GM19452 (cell line): ENCODE results near the gene SH3PXD2A.
"Not testable (repeated sequence)": the region's sequence is repeated elsewhere in the genome, so short reads cannot be mapped to it uniquely, and the experiment has no call there.

Experiments
- ATAC-seq: cut with Tn5 transposase; IDR thresholded peaks from one replicate; pipeline ENCODE4 v1.9.1; 2021; ENCODE audit not compliant: unreplicated experiment

The SH3PXD2A gene

GRCh38 chr10:103671126-103671895, 184.1 kb downstream of the SH3PXD2A start:
- ATAC-seq = no peak

GRCh38 chr10:103669944-103670343, 185.4 kb downstream of the SH3PXD2A start:
- ATAC-seq = no peak

- ATAC-seq = no peak
Observed at GRCh38 chr10:103669243-103669929, 186.0 kb downstream of the SH3PXD2A start.

- peak; percentile 52 for ATAC-seq
Observed at GRCh38 chr10:103668351-103669242, 186.8 kb downstream of the SH3PXD2A start.

- no peak for ATAC-seq
Observed at GRCh38 chr10:103667356-103667755, 188.0 kb downstream of the SH3PXD2A start.

GRCh38 chr10:103666762-103667150, 188.6 kb downstream of the SH3PXD2A start:
- no peak for ATAC-seq

GRCh38 chr10:103666087-103666761, 189.2 kb downstream of the SH3PXD2A start:
- no peak for ATAC-seq

- no peak for ATAC-seq
Observed at GRCh38 chr10:103665162-103665889, 190.1 kb downstream of the SH3PXD2A start.

- ATAC-seq = no peak
Observed at GRCh38 chr10:103663802-103664201, 191.6 kb downstream of the SH3PXD2A start.

GRCh38 chr10:103663236-103663635, 192.1 kb downstream of the SH3PXD2A start:
- ATAC-seq = no peak

GRCh38 chr10:103662704-103663103, 192.7 kb downstream of the SH3PXD2A start:
- not testable (repeated sequence) for ATAC-seq

GRCh38 chr10:103661198-103661950, 194.0 kb downstream of the SH3PXD2A start:
- no peak for ATAC-seq

GRCh38 chr10:103660364-103661197, 194.8 kb downstream of the SH3PXD2A start:
- peak; percentile 35 for ATAC-seq

GRCh38 chr10:103659674-103660363, 195.6 kb downstream of the SH3PXD2A start:
- peak; percentile 88 for ATAC-seq

GRCh38 chr10:103658049-103658577, 197.3 kb downstream of the SH3PXD2A start:
- ATAC-seq = no peak

GRCh38 chr10:103657061-103657591, 198.2 kb downstream of the SH3PXD2A start:
- no peak for ATAC-seq

GRCh38 chr10:103654925-103655324, 200.5 kb downstream of the SH3PXD2A start:
- no peak for ATAC-seq
